ENCODE results near the gene COX17. TPM values are rescaled to one million over a fixed set of nuclear protein-coding genes. Genes with fewer than 3 reads are reported as not detected.

COX17 gene
- total RNA-seq, 1 donor from 2014 or later, result 22.8 TPM

- peak; percentile 30 for TF ChIP-seq EZH2 (IDR thresholded peaks at IDR 0.05; ENCODE audit: insufficient read depth, low read length)
- TF ChIP-seq, protein P1, sequence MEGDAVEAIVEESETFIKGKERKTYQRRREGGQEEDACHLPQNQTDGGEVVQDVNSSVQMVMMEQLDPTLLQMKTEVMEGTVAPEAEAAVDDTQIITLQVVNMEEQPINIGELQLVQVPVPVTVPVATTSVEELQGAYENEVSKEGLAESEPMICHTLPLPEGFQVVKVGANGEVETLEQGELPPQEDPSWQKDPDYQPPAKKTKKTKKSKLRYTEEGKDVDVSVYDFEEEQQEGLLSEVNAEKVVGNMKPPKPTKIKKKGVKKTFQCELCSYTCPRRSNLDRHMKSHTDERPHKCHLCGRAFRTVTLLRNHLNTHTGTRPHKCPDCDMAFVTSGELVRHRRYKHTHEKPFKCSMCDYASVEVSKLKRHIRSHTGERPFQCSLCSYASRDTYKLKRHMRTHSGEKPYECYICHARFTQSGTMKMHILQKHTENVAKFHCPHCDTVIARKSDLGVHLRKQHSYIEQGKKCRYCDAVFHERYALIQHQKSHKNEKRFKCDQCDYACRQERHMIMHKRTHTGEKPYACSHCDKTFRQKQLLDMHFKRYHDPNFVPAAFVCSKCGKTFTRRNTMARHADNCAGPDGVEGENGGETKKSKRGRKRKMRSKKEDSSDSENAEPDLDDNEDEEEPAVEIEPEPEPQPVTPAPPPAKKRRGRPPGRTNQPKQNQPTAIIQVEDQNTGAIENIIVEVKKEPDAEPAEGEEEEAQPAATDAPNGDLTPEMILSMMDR (IDR thresholded peaks at IDR 0.05; ENCODE audit: insufficient read depth, low read depth, low read length), result no peak
- no peaks in the 10 kb centered on the region for H3K36me3 Mint-ChIP-seq (ENCODE audit: low read depth, unreplicated experiment)
- H3K9me3 Mint-ChIP-seq (ENCODE audit: unreplicated experiment), result no peaks in the 10 kb centered on the region
- Histone ChIP-seq H3K4me1 (ENCODE audit: insufficient read depth, low read length) (peaks cover 8% of the 10 kb centered on the region), H3K27ac (ENCODE audit: low read depth, low read length) (no peak within 1 kb of the TSS), H4K20me1 (ENCODE audit: insufficient read depth, low read length) (no peaks in the 10 kb centered on the region), H3K4me2 (ENCODE audit: low read length) (peak within 1 kb of the TSS; percentile 93), H3K79me2 (ENCODE audit: insufficient read depth, low read length) (no peaks in the 10 kb centered on the region), H3K36me3 (ENCODE audit: insufficient read depth, low read length) (no peaks in the 10 kb centered on the region), H3K27me3 (ENCODE audit: insufficient read depth, low read length) (peaks cover 3% of the 10 kb centered on the region), H3K9me3 (ENCODE audit: insufficient read depth, low read depth, low read length) (no peaks in the 10 kb centered on the region), H2AFZ (ENCODE audit: low read depth, low read length) (peak within 1 kb of the TSS; percentile 85), H3K9ac (ENCODE audit: low read length) (peak within 1 kb of the TSS; percentile 65), H3K4me3 (ENCODE audit: insufficient read depth, low read depth, low read length) (peak within 1 kb of the TSS; percentile 58)
- H3K4me1 Mint-ChIP-seq (ENCODE audit: low read depth, unreplicated experiment), result no peaks in the 10 kb centered on the region
- no peak within 1 kb of the TSS for H3K27ac Mint-ChIP-seq (ENCODE audit: unreplicated experiment)
- FAIRE-seq (no peak), DNase-seq (ENCODE audit: low read depth) (peak; percentile 82)
- peaks cover 14% of the 10 kb centered on the region for H3K27me3 Mint-ChIP-seq (ENCODE audit: low read depth, unreplicated experiment)
- peak within 1 kb of the TSS; percentile 76 for H3K4me3 Mint-ChIP-seq (ENCODE audit: unreplicated experiment)
Measured at GRCh38 chr3:119702530-119703527, 25.6 kb upstream of the COX17 start, which contains the start of gene CFAP91. Gene CFAP91, plus strand, starts transcription at chr3:119703022. Its CDS starts 77 bp downstream, at chr3:119703099.

DNA sequence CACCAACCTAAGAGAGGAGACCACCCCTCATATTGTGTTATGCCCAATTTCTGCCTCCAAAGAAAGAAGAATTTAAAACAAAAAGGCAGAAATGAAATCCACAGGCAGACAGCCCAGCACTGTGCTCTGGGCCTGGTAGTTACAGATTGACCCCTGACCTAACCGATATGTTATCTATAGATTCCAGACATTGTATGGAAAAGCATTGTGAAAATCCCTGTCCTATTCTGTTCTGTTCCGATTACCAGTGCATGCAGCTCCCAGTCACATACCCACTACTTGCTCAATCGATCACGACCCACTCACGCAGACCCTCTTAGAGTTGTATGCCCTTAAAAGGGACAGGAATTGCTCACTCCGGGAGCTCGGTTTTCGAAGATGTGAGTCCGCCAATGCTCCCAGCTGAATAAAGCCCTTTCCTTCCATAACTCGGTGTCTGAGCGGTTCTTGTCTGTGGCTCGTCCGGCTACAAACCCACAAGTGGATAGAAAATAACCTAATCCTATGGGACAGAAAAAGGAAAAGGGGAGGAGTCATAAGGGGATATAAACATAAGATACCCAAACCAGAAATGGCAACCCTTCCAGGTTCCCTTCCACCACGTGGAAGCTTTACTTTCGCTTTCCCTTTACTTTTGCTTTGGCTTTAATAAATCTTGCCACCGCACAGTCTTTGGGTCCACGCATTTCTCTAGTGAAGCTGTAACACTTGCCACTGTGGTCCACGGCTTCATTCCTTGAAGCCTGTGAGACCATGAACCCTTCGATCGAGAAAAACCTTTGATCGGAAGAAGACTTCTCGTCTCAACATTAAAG lies 23.9 kb upstream of the COX17 start:
- no peaks in the 10 kb centered on the region for H3K4me1 Mint-ChIP-seq (ENCODE audit: low read depth, unreplicated experiment)
- H2AFZ ChIP-seq (ENCODE audit: low read depth, low read length), result no peak overlapping the region
- H3K9me3 Mint-ChIP-seq (ENCODE audit: unreplicated experiment), result no peaks in the 10 kb centered on the region

More for the DNA sequence above, 23.9 kb upstream of the COX17 start:
- Mint-ChIP-seq H3K27ac (ENCODE audit: unreplicated experiment) (no peak overlapping the region), H3K36me3 (ENCODE audit: low read depth, unreplicated experiment) (no peaks in the 10 kb centered on the region), H3K27me3 (ENCODE audit: low read depth, unreplicated experiment) (peaks cover 14% of the 10 kb centered on the region), H3K4me3 (ENCODE audit: unreplicated experiment) (no peak overlapping the region)
- H3K4me2 ChIP-seq (ENCODE audit: low read length), result no peak overlapping the region
- no peaks in the 10 kb centered on the region for H4K20me1 ChIP-seq (ENCODE audit: insufficient read depth, low read length)
- TF ChIP-seq, protein P1 (IDR thresholded peaks at IDR 0.05; ENCODE audit: insufficient read depth, low read depth, low read length), result no peak
- TF ChIP-seq EZH2 (IDR thresholded peaks at IDR 0.05; ENCODE audit: insufficient read depth, low read length), result no peak
- H3K9me3 ChIP-seq (ENCODE audit: insufficient read depth, low read depth, low read length), result no peaks in the 10 kb centered on the region
- no peak overlapping the region for H3K9ac ChIP-seq (ENCODE audit: low read length)
- DNase-seq (ENCODE audit: low read depth) (no peak), FAIRE-seq (no peak)
- peaks cover 3% of the 10 kb centered on the region for H3K27me3 ChIP-seq (ENCODE audit: insufficient read depth, low read length)
- H3K27ac ChIP-seq (ENCODE audit: low read depth, low read length), result no peak overlapping the region
- H3K36me3 ChIP-seq (ENCODE audit: insufficient read depth, low read length), result no peaks in the 10 kb centered on the region
- H3K4me1 ChIP-seq (ENCODE audit: insufficient read depth, low read length), result peaks cover 8% of the 10 kb centered on the region
- H3K79me2 ChIP-seq (ENCODE audit: insufficient read depth, low read length), result no peaks in the 10 kb centered on the region
- H3K4me3 ChIP-seq (ENCODE audit: insufficient read depth, low read depth, low read length), result no peak overlapping the region
